A204.1 (cell line): Measurements from ENCODE around the gene TOMM70.
"Not testable (repeated sequence)": the region's sequence is repeated elsewhere in the genome, so short reads cannot be mapped to it uniquely, and the experiment has no call there.

ENCODE experiments used
- FAIRE-seq: peaks from 2 replicates; lab custom pipeline; 2012; peaks lifted over from hg19 to GRCh38; lab: Jason Lieb, UNC

The TOMM70 gene

DNA sequence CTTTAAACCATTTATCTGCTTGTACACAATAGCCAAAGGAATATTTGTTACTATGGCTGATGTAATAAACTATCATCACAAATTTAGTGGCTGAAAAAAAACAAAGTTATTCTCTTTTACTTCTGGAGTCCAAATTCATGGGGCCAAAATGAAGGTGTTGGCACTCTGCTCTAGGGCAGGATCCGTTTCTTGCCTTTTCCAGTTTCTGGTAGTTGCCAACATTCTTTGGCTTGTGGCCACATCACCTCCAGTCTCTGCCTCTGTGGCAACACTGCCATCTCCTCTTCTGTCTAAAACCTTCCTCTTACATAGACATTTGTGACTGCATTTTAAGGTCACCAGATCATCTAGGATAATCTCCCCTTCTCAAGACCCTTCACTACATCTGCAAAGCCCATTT is 39.0 kb downstream of the TOMM70 start:
- no peak for FAIRE-seq

GRCh38 chr3:100360757-100361496 is 40.0 kb downstream of the TOMM70 start:
- FAIRE-seq, result no peak

DNA sequence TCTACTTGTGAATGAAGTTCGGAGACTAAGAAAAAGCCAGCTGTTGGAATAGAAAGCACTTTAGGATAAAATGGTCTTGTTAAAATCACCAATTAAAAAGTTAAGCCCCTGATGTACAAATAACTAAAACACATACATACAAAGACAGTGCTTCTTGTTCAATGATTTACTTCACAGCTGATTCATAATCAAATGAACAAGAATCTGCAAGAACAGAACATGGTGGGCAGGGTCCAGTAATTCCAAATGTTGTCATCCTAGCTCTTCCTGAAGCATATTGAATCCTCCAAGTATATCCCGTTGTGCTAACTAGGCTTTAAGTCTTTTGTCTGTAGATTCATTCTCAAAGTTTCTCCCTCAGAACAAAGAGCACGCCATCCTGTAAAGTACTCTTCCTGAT is 41.9 kb downstream of the TOMM70 start:
- no peak for FAIRE-seq

DNA sequence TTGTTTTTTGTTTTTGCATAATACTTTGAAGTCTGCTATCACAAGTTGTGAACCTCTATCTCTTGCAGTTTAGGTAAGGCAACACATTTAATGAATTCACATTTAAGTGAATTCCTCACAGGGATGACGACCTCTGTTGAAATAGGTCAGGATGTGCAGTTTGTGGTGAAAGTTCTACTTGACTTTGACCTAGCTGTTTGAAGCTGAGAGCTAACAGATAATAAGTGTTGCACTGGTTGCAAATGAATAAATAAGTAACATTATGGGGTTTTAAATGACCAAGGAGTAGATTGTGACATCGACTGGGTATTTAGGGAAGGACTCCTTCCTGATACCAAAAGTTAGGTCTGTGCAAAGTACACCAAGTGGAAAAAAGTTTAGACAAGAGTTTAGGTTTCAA is 42.5 kb downstream of the TOMM70 start:
- FAIRE-seq, result no peak

DNA sequence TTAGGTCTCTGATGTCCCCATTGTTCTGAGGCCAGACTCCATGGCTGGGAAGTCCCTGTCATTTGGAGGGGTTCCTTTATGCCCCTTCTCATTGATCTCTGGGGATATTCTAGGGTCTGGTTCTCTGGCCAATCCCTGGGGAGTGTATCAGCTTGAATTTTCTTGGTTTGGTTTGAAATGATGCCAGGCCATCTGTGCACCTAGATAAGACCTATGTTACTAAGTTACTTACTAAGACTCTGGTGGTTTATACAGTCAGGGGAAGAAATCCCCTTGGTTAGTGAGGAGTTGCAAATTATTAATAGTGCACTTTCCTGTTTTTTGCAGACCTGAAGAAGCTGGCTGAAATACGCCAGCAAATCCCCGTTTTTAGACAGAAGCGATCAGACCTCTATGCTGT is 46.0 kb downstream of the TOMM70 start:
- no peak for FAIRE-seq

DNA sequence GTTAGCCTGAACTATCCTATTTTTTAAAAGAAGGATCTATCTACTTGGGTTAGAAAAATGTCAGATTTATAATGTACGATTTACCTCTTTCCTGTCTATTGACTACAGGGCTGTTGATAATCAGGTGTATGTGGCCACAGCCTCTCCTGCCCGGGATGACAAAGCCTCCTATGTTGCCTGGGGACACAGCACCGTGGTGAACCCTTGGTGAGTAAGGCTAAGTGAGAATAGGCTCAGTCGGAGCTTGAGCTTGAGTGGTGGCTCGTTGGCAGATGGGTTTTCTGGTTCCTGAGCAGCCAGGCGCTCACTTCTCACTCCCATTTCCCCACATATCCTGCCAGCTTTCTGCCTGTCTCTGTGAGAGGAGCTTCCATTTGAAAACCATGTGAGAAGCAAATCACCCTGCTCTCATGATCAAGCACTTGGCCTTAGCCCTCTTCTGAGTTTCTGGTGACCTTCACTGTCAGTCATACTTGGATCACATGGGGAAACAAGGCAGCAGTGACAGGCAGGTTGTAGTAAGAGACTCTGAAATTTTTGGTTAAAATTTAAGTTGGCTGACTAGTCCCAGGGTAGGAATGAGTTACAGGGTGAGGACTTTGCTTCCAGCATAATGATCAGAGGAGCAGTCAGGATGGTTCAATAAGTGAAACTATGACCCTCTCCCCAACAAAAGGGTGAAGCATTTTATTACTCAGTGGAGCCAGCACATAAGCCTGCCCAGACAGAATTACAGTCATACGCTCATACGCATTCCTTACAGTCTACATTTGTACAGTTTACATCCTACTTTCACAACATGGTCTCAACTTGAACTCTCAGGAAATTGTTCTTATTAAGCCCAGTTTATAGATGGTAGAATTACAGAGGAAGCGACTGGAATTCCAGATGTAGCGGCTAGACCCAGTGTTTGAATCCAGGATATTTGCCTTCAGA is 48.3 kb downstream of the TOMM70 start:
- FAIRE-seq, result no peak

DNA sequence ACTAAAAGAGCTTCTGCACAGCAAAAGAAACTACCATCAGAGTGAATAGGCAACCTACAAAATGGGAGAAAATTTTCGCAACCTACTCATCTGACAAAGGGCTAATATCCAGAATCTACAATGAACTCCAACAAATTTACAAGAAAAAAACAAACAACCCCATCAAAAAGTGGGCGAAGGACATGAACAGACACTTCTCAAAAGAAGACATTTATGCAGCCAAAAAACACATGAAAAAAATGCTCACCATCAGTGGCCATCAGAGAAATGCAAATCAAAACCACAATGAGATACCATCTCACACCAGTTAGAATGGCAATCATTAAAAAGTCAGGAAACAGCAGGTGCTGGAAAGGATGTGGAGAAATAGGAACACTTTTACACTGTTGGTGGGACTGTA is 49.1 kb downstream of the TOMM70 start:
- FAIRE-seq, result not testable (repeated sequence)

- FAIRE-seq, result no peak
Measured at GRCh38 chr3:100348727-100349126, 52.2 kb downstream of the TOMM70 start.

DNA sequence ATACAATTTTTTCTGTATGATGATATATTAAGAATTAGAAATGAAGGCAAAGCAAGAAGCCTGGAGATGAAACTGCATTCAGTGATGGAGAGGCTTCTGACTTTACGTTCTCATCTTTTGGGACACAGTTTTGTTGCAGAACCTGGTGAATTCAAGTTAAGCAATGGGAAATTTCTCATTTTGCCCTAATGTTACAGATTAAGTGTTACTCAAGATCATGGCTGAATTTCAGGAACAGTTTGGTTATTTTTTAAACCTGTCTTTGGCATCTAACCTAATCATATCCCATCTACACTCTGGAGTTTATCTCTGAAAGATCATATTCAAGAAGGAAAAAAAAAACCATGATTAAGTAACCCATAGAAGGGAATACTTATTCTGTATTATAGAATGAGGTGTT is 60.4 kb downstream of the TOMM70 start:
- FAIRE-seq, result no peak

- FAIRE-seq, result no peak
Measured at GRCh38 chr3:100339786-100340185, 61.1 kb downstream of the TOMM70 start.

GRCh38 chr3:100338911-100339310 is 62.0 kb downstream of the TOMM70 start:
- FAIRE-seq, result no peak

- not testable (repeated sequence) for FAIRE-seq
Measured at GRCh38 chr3:100336229-100336628, 64.7 kb downstream of the TOMM70 start.

DNA sequence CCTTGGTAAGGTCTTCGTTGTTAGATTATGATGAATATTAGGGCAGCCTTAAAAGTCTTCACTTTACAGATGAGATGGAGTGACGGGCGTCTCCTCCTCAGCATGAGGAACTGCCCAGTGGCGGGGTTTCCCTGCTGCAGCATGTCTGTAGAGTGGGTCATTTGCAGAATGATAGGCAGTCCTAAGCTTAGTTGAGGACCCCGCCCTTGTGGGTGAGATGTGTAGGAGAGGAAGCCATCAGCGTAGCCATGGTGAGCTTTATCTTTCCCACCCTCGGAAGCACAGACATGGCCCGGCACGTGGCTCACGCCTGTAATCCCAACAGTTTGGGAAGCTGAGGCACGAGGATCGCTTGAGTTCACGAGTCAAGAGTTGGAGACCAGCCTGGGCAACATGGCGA is 65.5 kb downstream of the TOMM70 start:
- FAIRE-seq, result no peak

DNA sequence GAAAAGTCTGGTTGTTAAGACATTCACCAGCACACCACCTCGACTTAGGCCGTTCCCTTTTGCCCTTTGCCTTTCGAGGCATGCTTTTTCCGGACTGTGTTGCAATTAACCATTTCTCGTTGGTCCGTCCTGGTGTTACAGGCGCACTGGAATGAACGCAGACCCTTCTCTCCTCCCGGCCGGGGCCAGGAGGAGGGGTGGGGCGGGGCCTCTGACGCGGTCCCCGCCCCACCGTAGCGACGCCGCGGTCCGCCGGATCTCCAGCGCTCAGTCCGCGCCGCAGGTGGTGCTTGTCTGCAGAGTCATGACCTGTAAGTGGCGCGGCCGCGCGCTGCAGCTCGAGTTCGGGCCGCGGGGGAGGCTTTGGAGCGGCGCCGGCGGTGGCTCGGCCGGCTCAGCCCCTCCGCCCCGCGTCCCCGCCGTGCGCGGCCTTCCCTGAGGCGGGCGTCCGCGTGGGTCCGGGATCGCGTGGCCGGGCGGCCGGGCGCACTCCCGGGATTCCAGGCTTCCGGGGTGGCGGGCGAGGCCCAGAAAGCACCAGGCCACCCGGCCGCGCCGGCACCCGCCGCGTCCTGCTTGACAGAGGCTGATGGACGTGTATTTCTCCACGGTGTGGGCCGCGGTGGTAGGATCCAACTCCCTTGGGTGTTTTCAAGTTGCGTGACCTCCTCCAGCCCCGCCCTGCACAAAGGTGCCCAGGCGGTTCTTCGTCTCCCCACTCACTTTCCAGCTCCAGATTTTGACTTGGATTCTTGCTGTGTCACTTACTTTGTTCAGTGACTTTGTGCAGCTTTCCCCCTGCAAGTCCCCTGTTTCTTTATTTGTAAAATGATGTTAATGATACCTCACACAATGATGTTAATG is 66.2 kb downstream of the TOMM70 start, which contains the start of gene NIT2:
Gene NIT2, plus strand, starts transcription at position 270 of the 864 bp plus-strand sequence. Its CDS starts 35 bp downstream, at position 305.
- no peak for FAIRE-seq

DNA sequence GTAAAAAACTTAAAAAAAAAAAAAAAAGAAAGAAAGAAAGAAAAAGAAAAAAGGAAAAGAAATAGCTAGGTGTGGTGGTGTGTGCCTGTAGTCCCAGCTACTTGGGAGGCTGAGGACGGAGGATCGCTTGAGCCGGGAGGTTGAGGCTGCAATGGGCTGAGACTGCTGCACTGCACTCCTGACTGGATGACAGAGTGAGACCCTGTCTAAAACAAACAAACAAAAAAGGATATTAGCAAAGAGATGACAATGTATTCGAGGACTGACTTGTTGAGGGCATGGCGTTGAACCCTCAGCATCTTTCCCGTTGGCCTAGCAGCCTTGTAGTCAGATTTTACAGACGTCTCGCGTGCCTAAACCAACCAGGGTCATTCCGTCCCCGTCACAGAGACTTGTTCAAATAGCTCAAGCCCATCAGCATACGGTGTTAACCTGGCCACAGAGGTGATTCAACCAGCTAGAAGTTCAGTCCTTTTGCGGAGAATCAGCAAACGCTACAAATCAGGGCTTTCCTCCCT is 66.9 kb downstream of the TOMM70 start:
- FAIRE-seq, result no peak

DNA sequence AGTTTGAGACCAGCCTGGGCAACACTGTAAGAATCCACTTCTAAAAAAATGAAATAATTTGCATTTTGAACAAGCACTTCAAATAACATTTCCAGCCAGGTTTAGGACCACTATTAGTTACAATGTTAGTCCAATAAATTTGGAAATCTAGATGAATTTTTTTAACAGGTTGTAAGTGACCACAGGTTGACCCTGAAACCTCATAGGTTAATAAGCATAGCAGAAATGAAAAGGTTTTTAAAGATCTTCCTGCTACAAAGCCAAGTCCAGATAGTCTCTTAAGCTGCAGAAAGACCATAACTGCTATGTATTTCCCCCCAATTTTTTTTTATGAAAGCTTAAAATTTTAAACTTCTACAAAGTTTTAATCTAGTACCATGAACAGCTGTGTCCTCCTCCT is 67.8 kb downstream of the TOMM70 start:
- no peak for FAIRE-seq

DNA sequence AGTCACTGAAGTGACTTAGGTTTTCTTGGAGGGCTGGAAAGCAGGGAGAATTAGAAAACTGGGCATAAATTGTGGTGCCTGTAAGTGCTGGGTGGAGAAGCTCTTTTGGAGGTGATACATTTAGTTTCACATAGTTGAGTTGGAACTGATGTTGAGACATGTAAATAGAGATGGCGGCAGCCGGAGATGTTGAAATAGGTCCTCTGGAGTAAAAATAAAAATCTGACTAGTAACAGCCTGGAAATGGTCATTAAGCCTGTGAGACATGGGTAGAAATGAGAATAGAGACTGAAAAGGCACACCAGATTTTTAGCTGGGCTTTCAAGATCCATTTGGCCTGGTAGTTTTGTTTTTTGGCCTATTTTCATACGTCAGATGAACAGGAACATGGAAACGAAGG is 69.2 kb downstream of the TOMM70 start:
- no peak for FAIRE-seq

DNA sequence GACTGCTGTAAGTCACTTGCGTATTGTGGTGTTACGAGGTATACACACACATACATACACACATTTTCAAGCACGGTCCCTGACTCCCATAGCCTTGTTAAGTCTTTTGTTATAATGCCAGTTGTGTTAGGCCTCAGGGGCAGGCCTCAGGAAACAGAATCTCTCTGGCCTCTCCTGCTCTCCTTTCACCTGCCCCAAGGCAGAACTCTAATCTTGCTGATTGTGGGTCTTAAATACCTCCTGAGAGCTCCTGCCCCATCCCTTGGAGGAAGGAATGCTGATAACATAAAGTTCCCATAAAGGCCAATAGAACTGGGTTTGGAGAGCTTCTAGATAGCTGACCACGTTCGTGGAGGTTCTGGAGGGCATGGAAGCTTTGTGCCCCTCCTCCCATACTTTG is 70.2 kb downstream of the TOMM70 start:
- no peak for FAIRE-seq

DNA sequence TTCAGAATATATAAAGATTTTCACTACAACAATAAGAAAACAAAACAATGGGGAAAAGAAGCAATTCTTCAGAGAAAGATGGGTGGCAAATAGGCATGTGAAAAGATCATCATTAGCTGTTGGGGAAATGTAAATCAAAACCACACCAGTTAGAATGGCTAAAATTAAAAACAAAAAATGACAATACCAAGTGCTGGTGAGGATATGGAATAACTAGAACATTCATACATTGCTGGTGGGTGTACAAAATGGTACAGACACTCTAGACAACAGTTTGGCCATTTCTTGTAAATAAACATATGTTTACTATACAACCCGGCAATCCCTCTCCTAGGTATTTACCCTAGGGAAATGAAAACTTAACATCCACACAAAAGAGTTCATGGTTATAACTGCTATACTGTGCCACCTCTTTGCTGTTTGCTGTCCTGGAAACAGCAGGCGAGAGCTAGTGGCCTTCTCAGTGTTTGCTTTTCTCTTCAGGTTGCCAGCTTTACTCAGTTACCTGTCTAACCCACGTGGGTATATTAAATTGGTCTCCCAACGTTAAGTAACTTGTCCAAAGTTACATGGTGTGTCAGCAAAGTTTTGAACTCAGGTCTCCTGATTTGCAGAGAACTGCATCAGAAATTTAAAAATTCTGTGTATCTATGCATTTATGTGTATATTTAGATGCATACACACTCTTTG is 70.9 kb downstream of the TOMM70 start:
- FAIRE-seq, result no peak

- FAIRE-seq, result not testable (repeated sequence)
Measured at GRCh38 chr3:100327377-100327776, 73.5 kb downstream of the TOMM70 start.

DNA sequence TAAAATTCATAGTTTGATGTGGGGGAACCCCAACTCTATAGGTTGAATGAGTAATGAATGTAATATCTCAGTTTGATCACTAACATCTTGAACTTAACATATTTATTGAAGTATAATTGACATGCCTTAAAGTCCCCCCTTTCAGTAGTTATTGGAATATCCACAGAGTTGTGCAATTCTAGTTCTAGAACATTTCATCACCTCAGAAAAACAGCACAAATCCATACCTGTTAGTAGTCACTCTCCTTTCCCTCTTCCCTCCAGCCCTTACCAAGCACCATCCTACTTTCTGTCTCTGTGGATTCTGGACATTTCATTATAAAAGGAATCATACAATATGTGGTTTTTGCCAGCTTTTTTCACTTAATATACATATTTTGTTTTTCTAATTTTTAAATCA is 75.1 kb downstream of the TOMM70 start:
- FAIRE-seq, result no peak

DNA sequence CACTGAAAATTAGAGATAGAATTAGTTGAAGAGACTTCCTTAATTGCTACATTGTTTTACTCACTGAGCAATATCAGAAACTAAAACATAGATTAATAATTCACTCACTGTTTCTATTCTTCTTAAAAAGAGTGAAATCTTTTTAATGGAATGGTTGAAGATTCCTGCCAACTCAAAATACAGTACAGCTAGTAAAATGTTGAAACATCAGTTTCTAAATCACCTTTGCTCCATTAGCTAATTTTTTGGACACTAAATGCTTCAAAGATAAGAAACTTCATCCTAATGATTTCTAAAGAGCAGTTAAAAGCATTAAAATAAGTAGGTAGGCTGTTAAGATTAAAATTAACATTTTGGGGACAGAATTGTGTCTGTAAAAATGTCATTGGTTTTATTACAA is 76.8 kb downstream of the TOMM70 start:
- no peak for FAIRE-seq
